SHP77 (cell line): ENCODE results near the gene SBSN.

ENCODE experiments used
- DNase-seq, 2 experiments: peaks; one replicate each; lab custom pipeline; 2025; lab: John Stamatoyannopoulos, UW

Gene SBSN

DNA sequence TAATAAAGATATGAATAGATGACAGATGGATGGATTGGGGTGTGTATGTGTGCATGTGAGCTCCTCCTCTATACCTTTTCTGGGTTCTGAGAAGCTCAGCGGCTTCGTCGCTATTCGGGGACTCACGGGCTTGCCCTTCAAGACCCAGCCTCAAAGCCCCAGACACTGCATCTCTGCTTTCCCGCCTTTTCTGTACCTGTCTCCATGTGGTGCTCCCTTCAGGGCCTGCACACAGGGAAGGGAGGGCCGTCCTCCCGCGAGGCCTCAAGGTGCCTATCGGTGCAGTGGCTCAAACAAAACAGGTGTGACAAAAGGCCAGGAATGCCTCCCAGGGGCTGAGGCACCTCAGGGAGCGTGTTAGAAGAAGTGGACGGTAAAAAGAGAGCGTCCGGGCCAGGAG, 54.0 kb downstream of the SBSN start:
- no peak for DNase-seq
